ENCODE data around the gene CAPRIN1.
"Not testable (repeated sequence)": the region's sequence is repeated elsewhere in the genome, so short reads cannot be mapped to it uniquely, and the experiment has no call there.

The CAPRIN1 gene

GRCh38 chr11:34052036-34052607 is 591 bp downstream of the CAPRIN1 start:
- DNase-seq (ENCODE audit: low read depth, low spot score), result peak; percentile 68

- no peak for DNase-seq (ENCODE audit: low read depth, low spot score)
Measured at GRCh38 chr11:34052608-34053160, 1.2 kb downstream of the CAPRIN1 start.

- no peak for DNase-seq (ENCODE audit: low read depth, low spot score)
Measured at GRCh38 chr11:34053161-34053686, 1.7 kb downstream of the CAPRIN1 start.

GRCh38 chr11:34054351-34054750 is 2.8 kb downstream of the CAPRIN1 start:
- not testable (repeated sequence) for DNase-seq (ENCODE audit: low read depth, low spot score)

GRCh38 chr11:34055218-34056000 is 3.9 kb downstream of the CAPRIN1 start:
- DNase-seq (ENCODE audit: low read depth, low spot score), result no peak

- DNase-seq (ENCODE audit: low read depth, low spot score), result no peak
Measured at GRCh38 chr11:34056672-34057071, 5.1 kb downstream of the CAPRIN1 start.

GRCh38 chr11:34063061-34063795 is 11.7 kb downstream of the CAPRIN1 start:
- no peak for DNase-seq (ENCODE audit: low read depth, low spot score)

GRCh38 chr11:34064291-34064690 is 12.8 kb downstream of the CAPRIN1 start:
- DNase-seq (ENCODE audit: low read depth, low spot score), result no peak

- DNase-seq (ENCODE audit: low read depth, low spot score), result no peak
Measured at GRCh38 chr11:34065505-34066203, 14.1 kb downstream of the CAPRIN1 start.

- not testable (repeated sequence) for DNase-seq (ENCODE audit: low read depth, low spot score)
Measured at GRCh38 chr11:34066766-34067165, 15.2 kb downstream of the CAPRIN1 start.

GRCh38 chr11:34067383-34068065 is 16.0 kb downstream of the CAPRIN1 start:
- DNase-seq (ENCODE audit: low read depth, low spot score), result no peak

- DNase-seq (ENCODE audit: low read depth, low spot score), result peak; percentile 43
Measured at GRCh38 chr11:34068111-34068510, 16.6 kb downstream of the CAPRIN1 start.

GRCh38 chr11:34071306-34071705 is 19.8 kb downstream of the CAPRIN1 start:
- not testable (repeated sequence) for DNase-seq (ENCODE audit: low read depth, low spot score)

GRCh38 chr11:34072041-34072440 is 20.5 kb downstream of the CAPRIN1 start:
- no peak for DNase-seq (ENCODE audit: low read depth, low spot score)

GRCh38 chr11:34072832-34073231 is 21.3 kb downstream of the CAPRIN1 start:
- DNase-seq (ENCODE audit: low read depth, low spot score), result no peak

GRCh38 chr11:34074391-34074790 is 22.9 kb downstream of the CAPRIN1 start:
- no peak for DNase-seq (ENCODE audit: low read depth, low spot score)

- no peak for DNase-seq (ENCODE audit: low read depth, low spot score)
Measured at GRCh38 chr11:34075178-34075820, 23.8 kb downstream of the CAPRIN1 start.

GRCh38 chr11:34080609-34081008 is 29.1 kb downstream of the CAPRIN1 start:
- DNase-seq (ENCODE audit: low read depth, low spot score), result no peak

GRCh38 chr11:34084637-34085036 is 33.1 kb downstream of the CAPRIN1 start:
- no peak for DNase-seq (ENCODE audit: low read depth, low spot score)

GRCh38 chr11:34086554-34087283 is 35.2 kb downstream of the CAPRIN1 start:
- no peak for DNase-seq (ENCODE audit: low read depth, low spot score)

Measured in smooth muscle cell of the brain vasculature (primary cell).